IMR-90 (cell line): ENCODE data around the gene VSTM5. TPM values are rescaled to one million over a fixed set of nuclear protein-coding genes. Genes with fewer than 3 reads are reported as not detected.

ENCODE experiments used
- ATAC-seq: fragments of 200-7000 bp; cut with Tn5 transposase; 2 replicates; pipeline ENCODE4 v1.9.1; 2020; ENCODE audit warnings: low read depth, mild to moderate bottlenecking, moderate library complexity
- BruUV-seq: library from RNA; stranded (reverse); fragments of 400-500 nt; replicated peaks from 2 replicates; lab custom pipeline; 2021; lab: Mats Ljungman, UMichigan
- CTCF ChIA-PET: fragments of 300-600 bp; formaldehyde crosslinking; extraction: SDS; loops from one replicate; lab custom pipeline; 2021; ENCODE audit warnings: antibody characterized with exemption; lab: Yijun Ruan, JAX
- POLR2A ChIA-PET: fragments of 300-600 bp; sonication (Branson Sonifier 250); formaldehyde crosslinking; loops from one replicate; lab custom pipeline; 2022; ENCODE audit warnings: antibody characterized with exemption; ENCODE audit not compliant: unreplicated experiment; lab: Charles Lee
- DNase-seq: peaks from one replicate; pipeline ENCODE4 v3.0.0; 2013
- H2AFZ ChIP-seq: replicated peaks from 2 replicates; pipeline ENCODE3; 2013; ENCODE audit warnings: low read length, mild to moderate bottlenecking; ENCODE audit not compliant: poor library complexity
- H2AK5ac ChIP-seq: 2 replicates; pipeline ENCODE4 v1.6.1; 2013; ENCODE audit warnings: low read depth, low read length, inconsistent platforms
- H2AK9ac ChIP-seq: replicated peaks from 2 replicates; pipeline ENCODE3; 2013; ENCODE audit warnings: mild to moderate bottlenecking, low read depth, low read length, moderate library complexity; ENCODE audit not compliant: poor library complexity
- H2BK120ac ChIP-seq: 2 replicates; pipeline ENCODE4 v1.6.1; 2013; ENCODE audit warnings: low read depth, low read length, inconsistent platforms
- H2BK15ac ChIP-seq: 3 replicates; pipeline ENCODE4 v1.6.1; 2013; ENCODE audit warnings: low read depth, low read length, inconsistent platforms
- H2BK20ac ChIP-seq: 2 replicates; pipeline ENCODE4 v1.6.1; 2013; ENCODE audit warnings: low read depth, mild to moderate bottlenecking, inconsistent platforms, low read length, moderate library complexity
- H2BK5ac ChIP-seq: 2 replicates; pipeline ENCODE4 v1.6.1; 2013; ENCODE audit warnings: mild to moderate bottlenecking, low read depth, low read length, inconsistent platforms; ENCODE audit not compliant: poor library complexity, severe bottlenecking
- H3K14ac ChIP-seq: replicated peaks from 2 replicates; pipeline ENCODE4 v1.6.1; 2013; ENCODE audit warnings: low read depth, low read length, inconsistent platforms
- H3K18ac ChIP-seq: 2 replicates; pipeline ENCODE4 v1.6.1; 2013; ENCODE audit warnings: low read depth, low read length, control low read depth
- H3K23ac ChIP-seq: 2 replicates; pipeline ENCODE4 v1.6.1; 2013; ENCODE audit warnings: low read depth, low read length, inconsistent platforms
- H3K27ac ChIP-seq: 2 replicates; pipeline ENCODE4 v1.5.1; 2013; ENCODE audit warnings: mild to moderate bottlenecking, control low read depth, low read length; ENCODE audit not compliant: insufficient read depth
- H3K27me3 ChIP-seq: 2 replicates; pipeline ENCODE4 v1.6.1; 2013; ENCODE audit warnings: low read length; ENCODE audit not compliant: control insufficient read depth, insufficient read depth
- H3K36me3 ChIP-seq: 2 replicates; pipeline ENCODE4 v1.6.1; 2013; ENCODE audit warnings: low read length, mixed read lengths; ENCODE audit not compliant: control insufficient read depth, insufficient read depth
- H3K4ac ChIP-seq: 2 replicates; pipeline ENCODE4 v1.6.1; 2013; ENCODE audit warnings: low read depth, low read length, inconsistent platforms
- H3K4me1 ChIP-seq: 2 replicates; pipeline ENCODE4 v1.6.1; 2013; ENCODE audit warnings: low read length, mixed read lengths; ENCODE audit not compliant: control insufficient read depth, insufficient read depth
- H3K4me2 ChIP-seq: 2 replicates; pipeline ENCODE4 v1.6.1; 2013; ENCODE audit warnings: low read depth, mild to moderate bottlenecking, control low read depth, low read length, moderate library complexity
- H3K4me3 ChIP-seq: 2 replicates; pipeline ENCODE4 v1.5.1; 2013; ENCODE audit warnings: low read depth, mild to moderate bottlenecking, control low read depth, low read length, moderate library complexity; ENCODE audit not compliant: insufficient read depth
- H3K56ac ChIP-seq: 2 replicates; pipeline ENCODE4 v1.6.1; 2013; ENCODE audit warnings: low read length, inconsistent platforms; ENCODE audit not compliant: insufficient read depth; ENCODE audit errors: extremely low read depth
- H3K79me1 ChIP-seq, 2 experiments: 2 replicates each; pipeline ENCODE4 v1.6.1; 2013; ENCODE audit warnings: low read length in 2 of 2, inconsistent platforms in 1 of 2, low read depth in 1 of 2
- H3K9ac ChIP-seq: 2 replicates; pipeline ENCODE4 v1.6.1; 2013; ENCODE audit warnings: low read depth, low read length, control low read depth
- H3K9me1 ChIP-seq: 2 replicates; pipeline ENCODE4 v1.6.1; 2013; ENCODE audit warnings: low read length, inconsistent platforms; ENCODE audit not compliant: insufficient read depth
- H3K9me3 ChIP-seq: 2 replicates; pipeline ENCODE4 v1.6.1; 2013; ENCODE audit warnings: low read length; ENCODE audit not compliant: control insufficient read depth, insufficient read depth
- H4K20me1 ChIP-seq: 2 replicates; pipeline ENCODE4 v1.6.1; 2013; ENCODE audit warnings: low read length, inconsistent platforms; ENCODE audit not compliant: insufficient read depth
- H4K5ac ChIP-seq: 2 replicates; pipeline ENCODE4 v1.6.1; 2013; ENCODE audit warnings: mild to moderate bottlenecking, low read depth, low read length, control low read depth
- H4K8ac ChIP-seq, 2 experiments: 2 replicates each; pipeline ENCODE4 v1.6.1; 2013; ENCODE audit warnings: low read depth in 2 of 2, low read length in 2 of 2, control low read depth in 1 of 2, inconsistent platforms in 1 of 2
- H4K91ac ChIP-seq: 2 replicates; pipeline ENCODE4 v1.6.1; 2013; ENCODE audit warnings: low read depth, low read length, inconsistent platforms; ENCODE audit not compliant: insufficient read depth
- BHLHE40 ChIP-seq: fragments of 150-350 bp; IDR thresholded peaks from 2 replicates; pipeline ENCODE4 v1.6.1; 2016; ENCODE audit warnings: mild to moderate bottlenecking, low read depth, low read length
- CEBPB ChIP-seq: IDR thresholded peaks from 2 replicates; pipeline ENCODE4 v1.6.1; 2012; ENCODE audit warnings: low read depth, low read length, improper control_type of control experiment
- CHD1 ChIP-seq: IDR thresholded peaks from 2 replicates; pipeline ENCODE4 v1.6.1; 2012; ENCODE audit warnings: low read depth, low read length, improper control_type of control experiment
- ELK1 ChIP-seq: fragments of 150-350 bp; IDR thresholded peaks from 2 replicates; pipeline ENCODE4 v1.6.1; 2016; ENCODE audit warnings: low read depth, mild to moderate bottlenecking, low read length, moderate library complexity, borderline replicate concordance
- FOS ChIP-seq: fragments of 150-350 bp; IDR thresholded peaks from 2 replicates; pipeline ENCODE4 v1.6.1; 2016; ENCODE audit warnings: low read depth, low read length
- MAFK ChIP-seq: IDR thresholded peaks from 2 replicates; pipeline ENCODE4 v1.6.1; 2012; ENCODE audit warnings: low read depth, low read length, improper control_type of control experiment
- MAZ ChIP-seq: IDR thresholded peaks from 2 replicates; pipeline ENCODE4 v1.6.1; 2012; ENCODE audit warnings: low read depth, mild to moderate bottlenecking, low read length, improper control_type of control experiment, moderate library complexity, borderline replicate concordance
- MXI1 ChIP-seq: IDR thresholded peaks from 2 replicates; pipeline ENCODE4 v1.6.1; 2012; ENCODE audit warnings: low read depth, mild to moderate bottlenecking, low read length, moderate library complexity, borderline replicate concordance
- NFE2L2 ChIP-seq: fragments of 150-350 bp; IDR thresholded peaks from 2 replicates; pipeline ENCODE4 v1.6.1; 2016; ENCODE audit warnings: low read depth, mild to moderate bottlenecking, low read length
- POLR2A ChIP-seq: IDR thresholded peaks from 2 replicates; pipeline ENCODE4 v1.6.1; 2012; ENCODE audit warnings: mild to moderate bottlenecking, low read depth, low read length
- RAD21 ChIP-seq: IDR thresholded peaks from 2 replicates; pipeline ENCODE4 v1.6.1; 2012; ENCODE audit warnings: low read length, improper control_type of control experiment
- RCOR1 ChIP-seq: IDR thresholded peaks from 2 replicates; pipeline ENCODE4 v1.6.1; 2012; ENCODE audit warnings: mild to moderate bottlenecking, low read length, improper control_type of control experiment; ENCODE audit not compliant: insufficient replicate concordance
- RFX5 ChIP-seq: IDR thresholded peaks from 2 replicates; pipeline ENCODE4 v1.8.0; 2012; ENCODE audit warnings: low read depth, mild to moderate bottlenecking, low read length, moderate library complexity
- SMC3 ChIP-seq: fragments of 150-350 bp; IDR thresholded peaks from 2 replicates; pipeline ENCODE4 v1.6.1; 2016; ENCODE audit warnings: low read depth, mild to moderate bottlenecking, antibody characterized with exemption, low read length, moderate library complexity
- WGBS, 2 experiments: methylation state at CpG; one replicate each; pipeline versions ENCODE4 v1.1.5 to v1.1.7; 2013; ENCODE audit warnings: missing lambda C conversion rate in 2 of 2; ENCODE audit not compliant: insufficient read length in 1 of 2; ENCODE audit errors: extremely low coverage in 2 of 2; 5-methylcytosine and 5-hydroxymethylcytosine counted together
- dilution Hi-C: fragments of 300-500 bp; cut with HindIII; formaldehyde crosslinking; loops from one replicate; pipeline ENCODE4 v1.14.3; 2018; ENCODE audit warnings: low sequenced_read_pairs; ENCODE audit not compliant: unreplicated experiment
- in situ Hi-C: fragments of 300-500 bp; cut with MboI; formaldehyde crosslinking; loops from 3 replicates; pipeline ENCODE4 v1.14.3; 2019; ENCODE audit warnings: low sequenced_read_pairs, inconsistent platforms, mixed read lengths
- intact Hi-C: fragments of 100-400 bp; cut with micrococcal nuclease; formaldehyde crosslinking; loops from 2 replicates; pipeline ENCODE4 v1.10.0; 2022
- polyA plus RNA-seq, 3 experiments: library from polyadenylated mRNA; depleted of rRNA; stranded (reverse); fragments of >200 nt; gene quantifications; 2 replicates each; pipeline ENCODE4 v1.2.3, GENCODE V29; 2012; ENCODE audit warnings: low replicate concordance in 1 of 3
- total RNA-seq: library from RNA; depleted of rRNA; stranded (reverse); fragments of >200 nt; gene quantifications from 2 replicates; pipeline ENCODE4 v1.2.3, GENCODE V29; 2012
- TF ChIP-seq, protein P1 (sequence below): fragments of 150-350 bp; IDR thresholded peaks from 2 replicates; pipeline ENCODE4 v1.6.1; 2017; ENCODE audit warnings: mild to moderate bottlenecking, antibody characterized with exemption, low read length, low read depth
- TF ChIP-seq, protein P2 (sequence below): conservative IDR thresholded peaks from 2 replicates; pipeline ENCODE4 v1.5.1; 2012; ENCODE audit warnings: mild to moderate bottlenecking, low read depth, low read length, improper control_type of control experiment

VSTM5 gene
- total and polyA plus RNA-seq, 2 of the 4 experiments (the other 2 are of a cell fraction), result 0.36 to 0.43 TPM

GRCh38 chr11:93869830-93870229, 19.4 kb upstream of the VSTM5 start:
- H4K8ac ChIP-seq, result no peak overlapping the region
- H3K4ac ChIP-seq, result no peak overlapping the region
- TF ChIP-seq SMC3, result no peak
- TF ChIP-seq FOS, result no peak
- TF ChIP-seq MXI1, result no peak
- no peak for TF ChIP-seq NFE2L2
- no peak for TF ChIP-seq MAFK
- TF ChIP-seq CHD1, result no peak
- TF ChIP-seq RFX5, result no peak
- no peak for TF ChIP-seq BHLHE40
- TF ChIP-seq MAZ, result no peak
- no peak for TF ChIP-seq POLR2A
- no peak for TF ChIP-seq RAD21
- TF ChIP-seq, protein P1, sequence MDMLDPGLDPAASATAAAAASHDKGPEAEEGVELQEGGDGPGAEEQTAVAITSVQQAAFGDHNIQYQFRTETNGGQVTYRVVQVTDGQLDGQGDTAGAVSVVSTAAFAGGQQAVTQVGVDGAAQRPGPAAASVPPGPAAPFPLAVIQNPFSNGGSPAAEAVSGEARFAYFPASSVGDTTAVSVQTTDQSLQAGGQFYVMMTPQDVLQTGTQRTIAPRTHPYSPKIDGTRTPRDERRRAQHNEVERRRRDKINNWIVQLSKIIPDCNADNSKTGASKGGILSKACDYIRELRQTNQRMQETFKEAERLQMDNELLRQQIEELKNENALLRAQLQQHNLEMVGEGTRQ, result no peak
- TF ChIP-seq RCOR1, result no peak
- no peak for TF ChIP-seq CEBPB
- TF ChIP-seq, protein P2, sequence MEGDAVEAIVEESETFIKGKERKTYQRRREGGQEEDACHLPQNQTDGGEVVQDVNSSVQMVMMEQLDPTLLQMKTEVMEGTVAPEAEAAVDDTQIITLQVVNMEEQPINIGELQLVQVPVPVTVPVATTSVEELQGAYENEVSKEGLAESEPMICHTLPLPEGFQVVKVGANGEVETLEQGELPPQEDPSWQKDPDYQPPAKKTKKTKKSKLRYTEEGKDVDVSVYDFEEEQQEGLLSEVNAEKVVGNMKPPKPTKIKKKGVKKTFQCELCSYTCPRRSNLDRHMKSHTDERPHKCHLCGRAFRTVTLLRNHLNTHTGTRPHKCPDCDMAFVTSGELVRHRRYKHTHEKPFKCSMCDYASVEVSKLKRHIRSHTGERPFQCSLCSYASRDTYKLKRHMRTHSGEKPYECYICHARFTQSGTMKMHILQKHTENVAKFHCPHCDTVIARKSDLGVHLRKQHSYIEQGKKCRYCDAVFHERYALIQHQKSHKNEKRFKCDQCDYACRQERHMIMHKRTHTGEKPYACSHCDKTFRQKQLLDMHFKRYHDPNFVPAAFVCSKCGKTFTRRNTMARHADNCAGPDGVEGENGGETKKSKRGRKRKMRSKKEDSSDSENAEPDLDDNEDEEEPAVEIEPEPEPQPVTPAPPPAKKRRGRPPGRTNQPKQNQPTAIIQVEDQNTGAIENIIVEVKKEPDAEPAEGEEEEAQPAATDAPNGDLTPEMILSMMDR, result no peak
- no peak for TF ChIP-seq ELK1
- no peak overlapping the region for H4K91ac ChIP-seq
- ChIA-PET POLR2A (no interaction called here), CTCF (interaction anchor here (1.8 kb wide), 1 partner anchor 26 kb away, joined by 5 read pairs; no protein-coding TSS in a partner anchor)
- H3K56ac ChIP-seq, result no peak overlapping the region
- H2AFZ ChIP-seq, result no peak overlapping the region
- no peaks in the 10 kb centered on the region for H3K4me1 ChIP-seq
- no peaks in the 10 kb centered on the region for H3K36me3 ChIP-seq
- no peaks in the 10 kb centered on the region for H3K9me3 ChIP-seq
- H4K20me1 ChIP-seq, result no peaks in the 10 kb centered on the region
- H2AK9ac ChIP-seq, result no peak overlapping the region
- H3K4me3 ChIP-seq, result no peak overlapping the region
- no peak overlapping the region for H3K9ac ChIP-seq
- no peak overlapping the region for H2BK5ac ChIP-seq
- no TSS peak for BruUV-seq
- in situ Hi-C loops (no loop called here), dilution Hi-C loops (no loop called here), intact Hi-C loops (no loop called here)
- H3K9me1 ChIP-seq, result no peaks in the 10 kb centered on the region
- H2BK20ac ChIP-seq, result no peak overlapping the region
- H2BK120ac ChIP-seq, result no peak overlapping the region
- 0 out of 2 replicates have a peak, but pooled peaks cover 4% of the 10 kb centered on the region for H3K27me3 ChIP-seq
- WGBS, 2 experiments, result 29% methylated on average over 1 of the region's 7 CpGs; no CpG with 5 or more reads in 1 of the 2 experiments
- H3K4me2 ChIP-seq, result no peak overlapping the region
- no peak overlapping the region for H4K5ac ChIP-seq
- H3K18ac ChIP-seq, result no peak overlapping the region
- H3K23ac ChIP-seq, result no peak overlapping the region
- H3K79me1 ChIP-seq, result no peaks in the 10 kb centered on the region
- no peak overlapping the region for H2AK5ac ChIP-seq
- no peak for DNase-seq
- ATAC-seq, result no peak
- no peak overlapping the region for H2BK15ac ChIP-seq
- no peak overlapping the region for H3K27ac ChIP-seq
- no peak overlapping the region for H3K14ac ChIP-seq
